HK-2 (cell line): ENCODE data around the gene RTL5.

ENCODE experiments used
- DNase-seq: peaks from one replicate; pipeline ENCODE4 v3.0.0-alpha.2; 2018; ENCODE audit not compliant: unreplicated experiment

RTL5 gene

GRCh38 chrX:72078411-72078810 lies 53.3 kb downstream of the RTL5 start:
- no peak for DNase-seq
